HEK293 (cell line): Measurements from ENCODE around the gene CHCHD6.

Experiments used
- CTCF ChIA-PET: fragments of 350-600 bp; formaldehyde crosslinking; extraction: SDS; loops from one replicate; lab custom pipeline; 2021; ENCODE audit warnings: antibody characterized with exemption; lab: Yijun Ruan, JAX
- POLR2A ChIA-PET: fragments of 300-600 bp; formaldehyde crosslinking; extraction: SDS; loops from one replicate; lab custom pipeline; 2020; ENCODE audit warnings: antibody characterized with exemption, inconsistent platforms; lab: Yijun Ruan, JAX
- H3K27ac ChIP-seq: fragments of 200-500 bp; sonication (Bioruptor generic); 2 replicates; pipeline ENCODE4 v1.5.1; 2014; ENCODE audit warnings: low read depth, low read length, control low read depth, inconsistent platforms; ENCODE audit errors: extremely low read depth
- H3K36me3 ChIP-seq, 2 experiments: fragments of 200-500 bp in 1 of 2; sonication (Bioruptor generic) in 1 of 2; 1 replicate in 1 of 2; 2 replicates in 1 of 2; pipeline ENCODE4 v1.5.1; 2014 to 2017; ENCODE audit warnings: inconsistent platforms in 2 of 2, low read length in 2 of 2; ENCODE audit not compliant: control insufficient read depth in 2 of 2, insufficient read depth in 1 of 2
- H3K4me1 ChIP-seq: fragments of 200-500 bp; sonication (Bioruptor generic); 2 replicates; pipeline ENCODE4 v1.5.1; 2014; ENCODE audit warnings: mild to moderate bottlenecking, low read length, inconsistent platforms; ENCODE audit not compliant: control insufficient read depth, insufficient read depth
- H3K4me3 ChIP-seq: 2 replicates; pipeline ENCODE4 v1.5.1; 2011; ENCODE audit warnings: low read depth, mild to moderate bottlenecking, control low read depth, low read length, moderate library complexity
- H3K9me3 ChIP-seq: fragments of 200-500 bp; sonication (Bioruptor generic); 2 replicates; pipeline ENCODE4 v1.5.1; 2014; ENCODE audit warnings: low read depth, low read length, inconsistent platforms; ENCODE audit not compliant: control insufficient read depth, insufficient read depth
- FEZF1 ChIP-seq: fragments of 450-650 bp; formaldehyde crosslinking; IDR thresholded peaks from 2 replicates; pipeline ENCODE4 v1.5.1; 2016; ENCODE audit warnings: missing biosample characterization, missing genetic modification characterization
- HOXD13 ChIP-seq: sonication (generic); formaldehyde crosslinking; IDR thresholded peaks from 2 replicates; pipeline ENCODE4 v1.8.0; 2022; ENCODE audit warnings: missing genetic modification reagents, borderline replicate concordance
- KLF10 ChIP-seq: fragments of 450-650 bp; IDR thresholded peaks from 2 replicates; pipeline ENCODE4 v1.5.1; 2018; ENCODE audit warnings: missing biosample characterization, mild to moderate bottlenecking, missing genetic modification characterization
- KLF16 ChIP-seq: fragments of 450-650 bp; formaldehyde crosslinking; IDR thresholded peaks from 2 replicates; pipeline ENCODE4 v1.5.1; 2017; ENCODE audit warnings: missing biosample characterization, missing genetic modification characterization
- OVOL3 ChIP-seq: fragments of 450-650 bp; formaldehyde crosslinking; IDR thresholded peaks from 2 replicates; pipeline ENCODE4 v1.5.1; 2016; ENCODE audit warnings: missing biosample characterization, missing genetic modification characterization
- WT1 ChIP-seq: fragments of 450-650 bp; formaldehyde crosslinking; IDR thresholded peaks from 2 replicates; pipeline ENCODE4 v1.5.1; 2016; ENCODE audit warnings: missing biosample characterization, missing genetic modification characterization
- ZEB2 ChIP-seq: fragments of 450-650 bp; formaldehyde crosslinking; IDR thresholded peaks from 2 replicates; pipeline ENCODE4 v1.5.1; 2016; ENCODE audit warnings: missing biosample characterization, missing genetic modification characterization
- ZNF114 ChIP-seq: fragments of 450-650 bp; formaldehyde crosslinking; IDR thresholded peaks from 2 replicates; pipeline ENCODE4 v1.5.0; 2017; ENCODE audit warnings: missing biosample characterization, missing genetic modification characterization
- ZNF157 ChIP-seq: fragments of 450-650 bp; formaldehyde crosslinking; IDR thresholded peaks from 2 replicates; pipeline ENCODE4 v1.5.1; 2016; ENCODE audit warnings: missing biosample characterization, missing genetic modification characterization
- ZNF18 ChIP-seq: fragments of 450-650 bp; formaldehyde crosslinking; IDR thresholded peaks from 2 replicates; pipeline ENCODE4 v1.5.1; 2016; ENCODE audit warnings: missing biosample characterization, missing genetic modification characterization
- ZNF202 ChIP-seq: fragments of 450-650 bp; formaldehyde crosslinking; IDR thresholded peaks from 2 replicates; pipeline ENCODE4 v1.5.1; 2016; ENCODE audit warnings: missing biosample characterization, missing genetic modification characterization, borderline replicate concordance
- ZNF350 ChIP-seq: fragments of 450-650 bp; formaldehyde crosslinking; IDR thresholded peaks from 2 replicates; pipeline ENCODE4 v1.5.0; 2017; ENCODE audit warnings: missing biosample characterization, mild to moderate bottlenecking, missing genetic modification characterization
- ZNF37A ChIP-seq: fragments of 450-650 bp; IDR thresholded peaks from 2 replicates; pipeline ENCODE4 v1.5.1; 2018; ENCODE audit warnings: missing biosample characterization, missing genetic modification characterization
- ZNF518A ChIP-seq: fragments of 450-650 bp; formaldehyde crosslinking; conservative IDR thresholded peaks from 2 replicates; pipeline ENCODE4 v1.5.1; 2016; ENCODE audit warnings: low read depth, missing biosample characterization, missing genetic modification characterization
- ZNF792 ChIP-seq: fragments of 450-650 bp; formaldehyde crosslinking; IDR thresholded peaks from 2 replicates; pipeline ENCODE4 v1.5.1; 2016; ENCODE audit warnings: missing biosample characterization, missing genetic modification characterization
- TF ChIP-seq, protein P1 (sequence below): fragments of 450-650 bp; formaldehyde crosslinking; optimal IDR thresholded peaks from 2 replicates; pipeline ENCODE3; 2016; ENCODE audit warnings: missing biosample characterization, mild to moderate bottlenecking, missing genetic modification characterization
- TF ChIP-seq, protein P2 (sequence below): fragments of 450-650 bp; IDR thresholded peaks from 2 replicates; pipeline ENCODE4 v1.5.1; 2018; ENCODE audit warnings: missing biosample characterization, missing genetic modification characterization
- TF ChIP-seq, protein P3 (sequence below): fragments of 450-650 bp; formaldehyde crosslinking; IDR thresholded peaks from 2 replicates; pipeline ENCODE4 v1.5.1; 2016; ENCODE audit warnings: missing biosample characterization, missing genetic modification characterization
- TF ChIP-seq, protein P4 (sequence below): fragments of 450-650 bp; formaldehyde crosslinking; IDR thresholded peaks from 2 replicates; pipeline ENCODE4 v1.5.1; 2016; ENCODE audit warnings: missing biosample characterization, missing genetic modification characterization
- TF ChIP-seq, protein P5 (sequence below): fragments of 450-650 bp; formaldehyde crosslinking; IDR thresholded peaks from 2 replicates; pipeline ENCODE4 v1.5.1; 2016; ENCODE audit warnings: missing biosample characterization, missing genetic modification characterization

CHCHD6 gene

DNA sequence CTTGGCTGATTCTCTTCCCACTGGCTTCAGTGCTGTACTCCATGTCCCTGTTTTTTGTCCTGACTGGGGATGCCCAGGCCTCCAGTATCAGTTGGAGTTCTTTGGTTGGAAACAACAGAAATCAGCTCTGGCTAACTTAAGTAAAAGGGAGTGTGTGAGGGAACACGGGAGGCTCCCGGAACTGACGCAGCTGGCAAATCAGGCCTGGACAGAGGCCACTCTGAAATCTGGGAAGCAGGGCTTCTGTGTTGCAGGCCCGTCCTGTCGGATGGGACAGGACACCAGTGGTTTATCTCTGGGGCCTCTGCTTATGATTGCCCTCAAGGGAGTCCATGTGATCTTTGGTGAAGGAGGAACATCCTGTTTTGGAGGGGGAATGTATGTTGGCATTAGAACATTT is 124.3 kb downstream of the CHCHD6 start:
- no peak for TF ChIP-seq ZNF157 (tag by site-specific recombination)
- TF ChIP-seq, protein P1, sequence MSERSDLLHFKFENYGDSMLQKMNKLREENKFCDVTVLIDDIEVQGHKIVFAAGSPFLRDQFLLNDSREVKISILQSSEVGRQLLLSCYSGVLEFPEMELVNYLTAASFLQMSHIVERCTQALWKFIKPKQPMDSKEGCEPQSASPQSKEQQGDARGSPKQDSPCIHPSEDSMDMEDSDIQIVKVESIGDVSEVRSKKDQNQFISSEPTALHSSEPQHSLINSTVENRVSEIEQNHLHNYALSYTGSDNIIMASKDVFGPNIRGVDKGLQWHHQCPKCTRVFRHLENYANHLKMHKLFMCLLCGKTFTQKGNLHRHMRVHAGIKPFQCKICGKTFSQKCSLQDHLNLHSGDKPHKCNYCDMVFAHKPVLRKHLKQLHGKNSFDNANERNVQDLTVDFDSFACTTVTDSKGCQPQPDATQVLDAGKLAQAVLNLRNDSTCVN (tag by site-specific recombination) = no peak
- no peak for TF ChIP-seq ZNF18 (tag by site-specific recombination)
- TF ChIP-seq ZNF202 = no peak
- no peak for TF ChIP-seq ZEB2 (tag by site-specific recombination)
- TF ChIP-seq ZNF792 = no peak
- TF ChIP-seq WT1 (tag by site-specific recombination) = no peak
- no peak for TF ChIP-seq ZNF37A (tag by site-specific recombination)
- no peak for TF ChIP-seq HOXD13 (CRISPR knock-in tag)
- TF ChIP-seq ZNF114 (tag by site-specific recombination) = no peak
- TF ChIP-seq FEZF1 (tag by site-specific recombination) = no peak
- no peak for TF ChIP-seq KLF10
- TF ChIP-seq OVOL3 (tag by site-specific recombination) = no peak
- Histone ChIP-seq H3K4me1 (no peaks in the 10 kb centered on the region), H3K4me3 (no peak overlapping the region), H3K36me3 (no peaks in the 10 kb centered on the region), H3K9me3 (no peaks in the 10 kb centered on the region), H3K27ac (no peak overlapping the region)
- ChIA-PET POLR2A (no interaction called here), CTCF (interaction anchor here (0.7 kb wide), 1 partner anchor 390 kb away, joined by 3 read pairs; no protein-coding TSS in a partner anchor)

GRCh38 chr3:126832933-126833332 is 128.9 kb downstream of the CHCHD6 start:
- no peaks in the 10 kb centered on the region for H3K9me3 ChIP-seq
- TF ChIP-seq ZNF350 (tag by site-specific recombination) (no peak), ZNF518A (tag by site-specific recombination) (no peak), KLF16 (tag by site-specific recombination) (no peak)
- TF ChIP-seq, protein P2, sequence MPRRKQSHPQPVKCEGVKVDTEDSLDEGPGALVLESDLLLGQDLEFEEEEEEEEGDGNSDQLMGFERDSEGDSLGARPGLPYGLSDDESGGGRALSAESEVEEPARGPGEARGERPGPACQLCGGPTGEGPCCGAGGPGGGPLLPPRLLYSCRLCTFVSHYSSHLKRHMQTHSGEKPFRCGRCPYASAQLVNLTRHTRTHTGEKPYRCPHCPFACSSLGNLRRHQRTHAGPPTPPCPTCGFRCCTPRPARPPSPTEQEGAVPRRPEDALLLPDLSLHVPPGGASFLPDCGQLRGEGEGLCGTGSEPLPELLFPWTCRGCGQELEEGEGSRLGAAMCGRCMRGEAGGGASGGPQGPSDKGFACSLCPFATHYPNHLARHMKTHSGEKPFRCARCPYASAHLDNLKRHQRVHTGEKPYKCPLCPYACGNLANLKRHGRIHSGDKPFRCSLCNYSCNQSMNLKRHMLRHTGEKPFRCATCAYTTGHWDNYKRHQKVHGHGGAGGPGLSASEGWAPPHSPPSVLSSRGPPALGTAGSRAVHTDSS (tag by site-specific recombination) = no peak
- TF ChIP-seq, protein P3, sequence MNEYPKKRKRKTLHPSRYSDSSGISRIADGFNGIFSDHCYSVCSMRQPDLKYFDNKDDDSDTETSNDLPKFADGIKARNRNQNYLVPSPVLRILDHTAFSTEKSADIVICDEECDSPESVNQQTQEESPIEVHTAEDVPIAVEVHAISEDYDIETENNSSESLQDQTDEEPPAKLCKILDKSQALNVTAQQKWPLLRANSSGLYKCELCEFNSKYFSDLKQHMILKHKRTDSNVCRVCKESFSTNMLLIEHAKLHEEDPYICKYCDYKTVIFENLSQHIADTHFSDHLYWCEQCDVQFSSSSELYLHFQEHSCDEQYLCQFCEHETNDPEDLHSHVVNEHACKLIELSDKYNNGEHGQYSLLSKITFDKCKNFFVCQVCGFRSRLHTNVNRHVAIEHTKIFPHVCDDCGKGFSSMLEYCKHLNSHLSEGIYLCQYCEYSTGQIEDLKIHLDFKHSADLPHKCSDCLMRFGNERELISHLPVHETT (tag by site-specific recombination) = no peak
- TF ChIP-seq, protein P4, sequence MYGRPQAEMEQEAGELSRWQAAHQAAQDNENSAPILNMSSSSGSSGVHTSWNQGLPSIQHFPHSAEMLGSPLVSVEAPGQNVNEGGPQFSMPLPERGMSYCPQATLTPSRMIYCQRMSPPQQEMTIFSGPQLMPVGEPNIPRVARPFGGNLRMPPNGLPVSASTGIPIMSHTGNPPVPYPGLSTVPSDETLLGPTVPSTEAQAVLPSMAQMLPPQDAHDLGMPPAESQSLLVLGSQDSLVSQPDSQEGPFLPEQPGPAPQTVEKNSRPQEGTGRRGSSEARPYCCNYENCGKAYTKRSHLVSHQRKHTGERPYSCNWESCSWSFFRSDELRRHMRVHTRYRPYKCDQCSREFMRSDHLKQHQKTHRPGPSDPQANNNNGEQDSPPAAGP (tag by site-specific recombination) = no peak
- TF ChIP-seq, protein P5, sequence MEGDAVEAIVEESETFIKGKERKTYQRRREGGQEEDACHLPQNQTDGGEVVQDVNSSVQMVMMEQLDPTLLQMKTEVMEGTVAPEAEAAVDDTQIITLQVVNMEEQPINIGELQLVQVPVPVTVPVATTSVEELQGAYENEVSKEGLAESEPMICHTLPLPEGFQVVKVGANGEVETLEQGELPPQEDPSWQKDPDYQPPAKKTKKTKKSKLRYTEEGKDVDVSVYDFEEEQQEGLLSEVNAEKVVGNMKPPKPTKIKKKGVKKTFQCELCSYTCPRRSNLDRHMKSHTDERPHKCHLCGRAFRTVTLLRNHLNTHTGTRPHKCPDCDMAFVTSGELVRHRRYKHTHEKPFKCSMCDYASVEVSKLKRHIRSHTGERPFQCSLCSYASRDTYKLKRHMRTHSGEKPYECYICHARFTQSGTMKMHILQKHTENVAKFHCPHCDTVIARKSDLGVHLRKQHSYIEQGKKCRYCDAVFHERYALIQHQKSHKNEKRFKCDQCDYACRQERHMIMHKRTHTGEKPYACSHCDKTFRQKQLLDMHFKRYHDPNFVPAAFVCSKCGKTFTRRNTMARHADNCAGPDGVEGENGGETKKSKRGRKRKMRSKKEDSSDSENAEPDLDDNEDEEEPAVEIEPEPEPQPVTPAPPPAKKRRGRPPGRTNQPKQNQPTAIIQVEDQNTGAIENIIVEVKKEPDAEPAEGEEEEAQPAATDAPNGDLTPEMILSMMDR (tag by site-specific recombination) = no peak
- TF ChIP-seq, all 188 proteins: peak for 0
- H3K27ac ChIP-seq = no peak overlapping the region
- peaks cover 4% of the 10 kb centered on the region; the same call in 1 of the 2 replicates for H3K4me1 ChIP-seq
- H3K36me3 ChIP-seq = no peaks in the 10 kb centered on the region
- CTCF ChIA-PET = no interaction called here
- POLR2A ChIA-PET = no interaction called here
- H3K4me3 ChIP-seq = no peak overlapping the region
